Thyroid gland (tissue), 4 donors: ENCODE results near the gene CLRN3. TPM values are rescaled to one million over a fixed set of nuclear protein-coding genes. Genes with fewer than 3 reads are reported as not detected.
A peak's percentile ranks its signal among the peaks of the same experiment; 100 is the strongest.

Experiments used
- DNase-seq, 2 donors: peaks; one replicate each; pipeline ENCODE4 v3.0.0-alpha.2; 2019
- H3K27ac ChIP-seq, 3 donors: fragments of 200-600 bp; sonication (generic); 1 replicate in 2 of 3; 2 replicates in 1 of 3; pipeline ENCODE4 v1.5.1; 2016 to 2019; ENCODE audit warnings: mild to moderate bottlenecking in 1 of 3, moderate library complexity in 1 of 3
- H3K27me3 ChIP-seq: fragments of 200-600 bp; sonication (generic); one replicate; pipeline ENCODE4 v1.5.1; 2019
- H3K36me3 ChIP-seq, 2 donors: fragments of 200-600 bp; sonication (generic); one replicate each; pipeline ENCODE4 v1.5.1; 2016 to 2019
- H3K4me1 ChIP-seq, 2 donors: fragments of 200-600 bp; sonication (generic); one replicate each; pipeline ENCODE4 v1.5.1; 2017 to 2019
- H3K4me3 ChIP-seq, 3 donors: fragments of 200-600 bp; sonication (generic); replicated peaks in 1 of 3; 1 replicate in 2 of 3; 2 replicates in 1 of 3; pipeline ENCODE4 v1.5.1; 2016; ENCODE audit warnings: mild to moderate bottlenecking in 1 of 3
- H3K9me3 ChIP-seq: fragments of 200-600 bp; sonication (generic); one replicate; pipeline ENCODE4 v1.5.1; 2017
- CTCF ChIP-seq, 6 experiments: fragments of 200-600 bp in 3 of 6; fragments of 450-650 bp in 3 of 6; sonication (generic) in 3 of 6; IDR thresholded peaks; one replicate each; pipeline ENCODE4 v1.5.1; 2016 to 2019; ENCODE audit warnings: antibody characterized with exemption in 6 of 6, mild to moderate bottlenecking in 2 of 6, inconsistent platforms in 1 of 6, moderate library complexity in 1 of 6
- POLR2A ChIP-seq, 2 donors: fragments of 450-650 bp; IDR thresholded peaks; one replicate each; pipeline ENCODE4 v1.6.1; 2017; ENCODE audit warnings: antibody characterized with exemption in 2 of 2, mild to moderate bottlenecking in 2 of 2, moderate library complexity in 1 of 2
- WGBS, 2 donors: methylation state at CpG; one replicate each; pipeline ENCODE4 v1.1.5; 2017; 5-methylcytosine and 5-hydroxymethylcytosine counted together
- intact Hi-C: fragments of 100-400 bp; cut with DNase I; formaldehyde crosslinking; loops from one replicate; pipeline ENCODE4 v1.15.1; 2023
- total RNA-seq, 4 donors: library from RNA; depleted of rRNA; stranded (reverse); fragments of >200 nt; gene quantifications; one replicate each; pipeline ENCODE4 v1.2.3, GENCODE V29; 2016

CLRN3 gene
- total RNA-seq, 4 donors from 2014 or later: not detected

DNA sequence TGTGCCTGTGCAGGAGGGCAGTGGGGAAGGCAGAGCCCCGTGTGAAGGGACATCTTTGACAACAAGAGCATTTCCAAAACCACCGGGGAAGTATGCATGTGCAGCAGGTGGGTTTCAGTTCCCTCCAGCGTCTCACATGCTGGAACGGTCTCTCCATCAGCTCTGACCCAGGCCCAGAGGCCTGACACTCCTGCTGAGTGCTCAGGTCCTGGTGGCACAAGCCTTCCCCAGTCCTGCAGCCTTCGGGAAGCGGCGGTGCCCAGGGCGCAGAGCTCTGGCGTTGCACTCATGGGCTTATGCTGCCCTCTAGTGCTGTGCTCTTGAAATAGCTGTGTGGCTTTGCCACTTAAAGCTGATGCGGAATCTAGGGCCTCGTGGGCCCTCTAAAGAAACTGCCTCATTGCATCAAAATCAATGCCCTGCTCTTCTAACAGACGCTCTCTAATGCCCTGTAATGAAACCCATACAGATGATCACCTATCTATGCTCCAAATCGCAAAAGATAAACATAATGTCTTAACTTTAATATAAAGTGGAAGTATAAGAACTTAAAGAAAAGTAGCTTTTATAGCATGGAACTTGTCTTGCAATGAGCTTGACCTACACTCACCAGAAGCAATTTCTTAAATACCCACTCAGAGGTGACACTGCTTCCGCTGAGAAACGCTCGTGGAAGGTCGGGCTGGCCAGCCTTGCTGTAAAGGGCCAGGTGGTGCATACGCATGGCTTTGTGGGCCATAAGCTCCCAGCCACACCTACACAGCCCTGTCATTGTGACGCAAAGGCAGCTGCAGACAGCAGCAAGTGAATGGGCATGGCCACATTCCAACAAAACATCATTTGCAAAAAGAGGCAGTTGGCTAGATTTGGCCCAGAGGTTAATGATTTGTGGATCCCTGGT is 38.6 kb downstream of the CLRN3 start:
- Histone ChIP-seq H3K4me3 (no peak overlapping the region), H3K36me3 (no peaks in the 10 kb centered on the region), H3K27me3 (no peaks in the 10 kb centered on the region), H3K27ac (no peak overlapping the region), H3K9me3 (no peaks in the 10 kb centered on the region), H3K4me1 (no peaks in the 10 kb centered on the region)
- TF ChIP-seq CTCF (IDR thresholded peaks at IDR 0.05) (peak; percentile 49 to 91 (median 75)), POLR2A (IDR thresholded peaks at IDR 0.05) (no peak)
- DNase-seq: peak; percentile 59 to 65
- WGBS, 2 donors: 35 to 51% methylated on average over 13 to 14 of the region's 19 CpGs
- intact Hi-C loops: loop anchor here (5.0 kb wide), 2 partner anchors 137 to 207 kb away; no protein-coding TSS in a partner anchor

DNA sequence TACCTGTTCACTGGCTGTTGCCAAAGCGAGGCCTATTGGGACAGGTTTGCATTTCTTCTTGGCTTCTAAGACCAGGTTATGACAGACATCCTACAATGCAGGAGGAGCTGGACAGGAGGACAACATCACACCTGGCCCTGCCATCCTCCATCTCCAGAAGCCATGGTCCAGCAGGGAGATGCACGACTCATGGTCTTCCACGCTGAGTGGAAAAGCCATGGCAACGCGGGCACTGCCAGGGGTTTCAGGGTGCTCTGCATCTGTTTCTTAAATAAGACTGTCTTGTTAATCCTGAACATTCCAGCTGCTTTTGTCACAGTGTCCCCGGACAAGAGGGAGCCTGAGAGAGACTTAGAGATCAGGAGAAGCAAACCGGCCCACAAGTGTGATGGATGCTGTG is 40.3 kb downstream of the CLRN3 start:
- TF ChIP-seq POLR2A (IDR thresholded peaks at IDR 0.05) (no peak), CTCF (IDR thresholded peaks at IDR 0.05) (no peak)
- no peak for DNase-seq
- H3K27ac ChIP-seq: no peak overlapping the region
- 78 to 92% methylated on average over 6 to 7 of the region's 7 CpGs for WGBS, 2 donors
- no peaks in the 10 kb centered on the region for H3K27me3 ChIP-seq
- H3K4me1 ChIP-seq: no peaks in the 10 kb centered on the region
- H3K36me3 ChIP-seq: no peaks in the 10 kb centered on the region
- intact Hi-C loops: loop anchor here (5.0 kb wide), 2 partner anchors 135 to 205 kb away; no protein-coding TSS in a partner anchor
- H3K9me3 ChIP-seq: no peaks in the 10 kb centered on the region
- no peak overlapping the region for H3K4me3 ChIP-seq

GRCh38 chr10:127851661-127852194 is 41.0 kb downstream of the CLRN3 start:
- no peaks in the 10 kb centered on the region for H3K4me1 ChIP-seq

GRCh38 chr10:127850944-127851343 is 41.8 kb downstream of the CLRN3 start:
- Histone ChIP-seq H3K27ac (no peak overlapping the region), H3K4me1 (no peaks in the 10 kb centered on the region), H3K36me3 (no peaks in the 10 kb centered on the region), H3K4me3 (no peak overlapping the region), H3K27me3 (no peaks in the 10 kb centered on the region), H3K9me3 (no peaks in the 10 kb centered on the region)
- TF ChIP-seq CTCF (IDR thresholded peaks at IDR 0.05): no peak
- intact Hi-C loops: loop anchor here (5.0 kb wide), 2 partner anchors 134 to 204 kb away; no protein-coding TSS in a partner anchor
- 60 to 77% methylated on average over 4 to 10 of the region's 10 CpGs for WGBS, 2 donors
- DNase-seq: no peak

More at GRCh38 chr10:127851661-127852194, 41.0 kb downstream of the CLRN3 start:
- intact Hi-C loops: loop anchor here (5.0 kb wide), 2 partner anchors 134 to 204 kb away; no protein-coding TSS in a partner anchor
- Histone ChIP-seq H3K4me3 (no peak overlapping the region), H3K27ac (no peak overlapping the region), H3K36me3 (no peaks in the 10 kb centered on the region), H3K27me3 (no peaks in the 10 kb centered on the region), H3K9me3 (no peaks in the 10 kb centered on the region)
- no peak for DNase-seq
- no peak for TF ChIP-seq CTCF (IDR thresholded peaks at IDR 0.05)
- TF ChIP-seq POLR2A (IDR thresholded peaks at IDR 0.05): no peak
- 77 to 83% methylated on average over 14 of the region's 14 CpGs for WGBS, 2 donors

DNA sequence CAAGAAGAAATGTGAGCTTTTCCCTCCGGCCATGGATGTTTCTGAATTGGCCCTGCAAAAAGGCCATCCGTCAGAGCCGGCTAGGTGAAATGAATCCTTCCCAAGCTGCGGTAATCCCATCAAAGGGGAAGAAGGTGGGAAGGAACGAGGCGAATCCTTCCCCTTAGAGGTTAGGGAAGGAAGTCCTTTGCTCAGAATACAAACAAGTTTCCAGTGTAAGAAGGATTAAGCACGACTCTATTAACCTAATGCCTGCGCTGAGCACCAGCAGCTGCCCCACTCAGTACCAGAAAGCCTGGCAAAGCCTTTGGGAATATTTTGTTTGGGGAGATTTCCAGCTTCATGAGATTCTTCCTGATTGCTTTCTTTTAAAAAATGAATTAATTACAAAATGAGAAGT is 42.8 kb downstream of the CLRN3 start:
- intact Hi-C loops: loop anchor here (5.0 kb wide), 2 partner anchors 133 to 203 kb away; no protein-coding TSS in a partner anchor
- H3K4me3 ChIP-seq: no peak overlapping the region
- no peaks in the 10 kb centered on the region for H3K4me1 ChIP-seq
- TF ChIP-seq CTCF (IDR thresholded peaks at IDR 0.05) (no peak), POLR2A (IDR thresholded peaks at IDR 0.05) (no peak)
- no peak for DNase-seq
- no peaks in the 10 kb centered on the region for H3K9me3 ChIP-seq
- H3K27me3 ChIP-seq: no peaks in the 10 kb centered on the region
- 49 to 60% methylated on average over 8 of the region's 8 CpGs for WGBS, 2 donors
- no peak overlapping the region for H3K27ac ChIP-seq
- no peaks in the 10 kb centered on the region for H3K36me3 ChIP-seq
